ENCODE data around the gene ZNF302. TPM values are rescaled to one million over a fixed set of nuclear protein-coding genes. Genes with fewer than 3 reads are reported as not detected.

Gene ZNF302
- total RNA-seq, 1 experiment from 2014 or later: 23.3 TPM

DNA sequence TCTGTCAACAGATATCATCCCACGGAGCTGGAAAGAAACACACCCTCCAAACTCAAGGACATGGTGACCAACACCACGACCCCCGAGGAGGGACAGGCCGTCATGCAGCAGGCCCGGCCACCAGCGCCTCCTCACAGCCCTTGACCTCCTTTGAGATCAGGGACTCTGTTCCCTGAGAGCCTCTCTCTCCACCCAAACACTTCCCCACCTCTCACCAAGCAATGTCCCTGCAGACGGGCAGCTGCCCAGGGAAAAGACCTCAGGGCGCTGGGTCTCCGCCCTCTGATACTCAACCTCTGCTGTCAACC lies 10.6 kb upstream of the ZNF302 start:
- TF ChIP-seq, protein P1, sequence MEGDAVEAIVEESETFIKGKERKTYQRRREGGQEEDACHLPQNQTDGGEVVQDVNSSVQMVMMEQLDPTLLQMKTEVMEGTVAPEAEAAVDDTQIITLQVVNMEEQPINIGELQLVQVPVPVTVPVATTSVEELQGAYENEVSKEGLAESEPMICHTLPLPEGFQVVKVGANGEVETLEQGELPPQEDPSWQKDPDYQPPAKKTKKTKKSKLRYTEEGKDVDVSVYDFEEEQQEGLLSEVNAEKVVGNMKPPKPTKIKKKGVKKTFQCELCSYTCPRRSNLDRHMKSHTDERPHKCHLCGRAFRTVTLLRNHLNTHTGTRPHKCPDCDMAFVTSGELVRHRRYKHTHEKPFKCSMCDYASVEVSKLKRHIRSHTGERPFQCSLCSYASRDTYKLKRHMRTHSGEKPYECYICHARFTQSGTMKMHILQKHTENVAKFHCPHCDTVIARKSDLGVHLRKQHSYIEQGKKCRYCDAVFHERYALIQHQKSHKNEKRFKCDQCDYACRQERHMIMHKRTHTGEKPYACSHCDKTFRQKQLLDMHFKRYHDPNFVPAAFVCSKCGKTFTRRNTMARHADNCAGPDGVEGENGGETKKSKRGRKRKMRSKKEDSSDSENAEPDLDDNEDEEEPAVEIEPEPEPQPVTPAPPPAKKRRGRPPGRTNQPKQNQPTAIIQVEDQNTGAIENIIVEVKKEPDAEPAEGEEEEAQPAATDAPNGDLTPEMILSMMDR (conservative IDR thresholded peaks at IDR 0.05): no peak
- peaks cover 0 to 4% (median 0%) of the 10 kb centered on the region in 3 experiments; a peak in 2 of 7 replicates for H3K36me3 Mint-ChIP-seq (ENCODE audit: insufficient read depth in 1 of 3, low read depth in 3 of 3)
- peaks cover 6 to 67% of the 10 kb centered on the region in 2 experiments for H3K9me3 Mint-ChIP-seq
- Histone ChIP-seq H3K23ac (ENCODE audit: insufficient read length, low read depth, low read length) (no peak overlapping the region), H3K23me2 (ENCODE audit: insufficient read length, low read depth, low read length, poor library complexity, severe bottlenecking) (no peaks in the 10 kb centered on the region), H3K56ac (ENCODE audit: insufficient read length, low read depth, low read length) (no peak overlapping the region), H4K91ac (ENCODE audit: insufficient read length, low read depth, low read length) (no peak overlapping the region), H4K20me1 (ENCODE audit: control insufficient read depth, insufficient read depth, insufficient read length) (no peaks in the 10 kb centered on the region), H3T11ph (ENCODE audit: low read length) (no peak overlapping the region), H4K5ac (ENCODE audit: insufficient read length, low read depth, low read length) (no peak overlapping the region), H3K14ac (ENCODE audit: insufficient read depth, low read length) (no peak overlapping the region), H2AFZ (ENCODE audit: low read length) (no peak overlapping the region), H2BK12ac (ENCODE audit: insufficient read length, low read depth, low read length) (no peak overlapping the region), H3K4me2 (ENCODE audit: insufficient read depth, insufficient read length, low read length) (no peak overlapping the region), H3K9me3 (ENCODE audit: control insufficient read depth, low read depth, low read length) (no peaks in the 10 kb centered on the region), H2BK120ac (ENCODE audit: low read depth, low read length, poor library complexity, severe bottlenecking) (no peak overlapping the region), H2AK5ac (ENCODE audit: insufficient read length, low read length) (no peak overlapping the region), H3K9ac (ENCODE audit: extremely low read depth, insufficient read length, low read length) (no peak overlapping the region), H3K27ac (ENCODE audit: insufficient read length, low read depth, low read length) (no peak overlapping the region), H2BK5ac (ENCODE audit: insufficient read length, low read length) (no peak overlapping the region), H2BK20ac (ENCODE audit: low read depth, low read length, poor library complexity, severe bottlenecking) (no peak overlapping the region), H3K27me3 (ENCODE audit: insufficient read depth, low read length) (no peaks in the 10 kb centered on the region), H2BK15ac (ENCODE audit: low read depth, low read length) (no peak overlapping the region), H3K79me1 (ENCODE audit: insufficient read depth, low read depth, low read length, poor library complexity, severe bottlenecking) (no peaks in the 10 kb centered on the region), H3K4ac (ENCODE audit: low read depth, low read length) (no peak overlapping the region), H3K79me2 (ENCODE audit: insufficient read depth, low read length) (no peaks in the 10 kb centered on the region), H4K8ac (replicated peaks; ENCODE audit: insufficient read length, low read depth, low read length) (no peak overlapping the region), H3K4me1 (ENCODE audit: insufficient read depth, low read length) (no peaks in the 10 kb centered on the region; the same call in 1 of the 2 replicates), H3K18ac (ENCODE audit: insufficient read length, low read depth, low read length) (no peak overlapping the region)
- no peak for DNase-seq
- H3K27me3 Mint-ChIP-seq (ENCODE audit: low read depth): peaks cover 2% of the 10 kb centered on the region
- peaks cover 0 to 12% of the 10 kb centered on the region in 2 experiments; a peak in 2 of 4 replicates for H3K4me1 Mint-ChIP-seq
- peak overlapping the region in 2 of 3 experiments; percentile 34 to 81; a peak in 2 of 7 replicates for H3K27ac Mint-ChIP-seq
- no peak overlapping the region; a peak in 1 of 5 replicates for H3K4me3 Mint-ChIP-seq
- WGBS (ENCODE audit: extremely low coverage, insufficient read length, low lambda C conversion rate): no CpG with 5 or more reads among the region's 9 CpGs

All from H9 (cell line).